KMS-11 (cell line): Measurements from ENCODE around the gene FAM131B.

Experiments used
- H2AFZ ChIP-seq: fragments of 200-600 bp; sonication (generic); 2 replicates; pipeline ENCODE4 v1.6.1; 2016; ENCODE audit warnings: antibody characterized with exemption, mixed run types, low read depth
- H3K27ac ChIP-seq: fragments of 200-600 bp; sonication (generic); 2 replicates; pipeline ENCODE4 v1.6.1; 2016; ENCODE audit warnings: mild to moderate bottlenecking, mixed run types
- H3K27me3 ChIP-seq: fragments of 200-600 bp; sonication (generic); 2 replicates; pipeline ENCODE4 v1.6.1; 2017; ENCODE audit warnings: mild to moderate bottlenecking, low read depth, mixed run types, moderate library complexity; ENCODE audit not compliant: insufficient read depth
- H3K36me3 ChIP-seq: fragments of 200-600 bp; sonication (generic); 2 replicates; pipeline ENCODE4 v1.6.1; 2017; ENCODE audit warnings: mild to moderate bottlenecking, mixed run types; ENCODE audit not compliant: insufficient read depth
- H3K4me1 ChIP-seq: fragments of 200-600 bp; sonication (generic); 2 replicates; pipeline ENCODE4 v1.6.1; 2016; ENCODE audit warnings: mild to moderate bottlenecking, low read depth, mixed run types; ENCODE audit not compliant: poor library complexity, severe bottlenecking
- H3K4me2 ChIP-seq: fragments of 200-600 bp; sonication (generic); 2 replicates; pipeline ENCODE4 v1.7.0; 2016; ENCODE audit warnings: mild to moderate bottlenecking, mixed run types
- H3K4me3 ChIP-seq: fragments of 200-600 bp; sonication (generic); IDR thresholded peaks from 2 replicates; pipeline ENCODE4 v1.6.1; 2017; ENCODE audit warnings: low read depth, low read length, mixed read lengths; ENCODE audit not compliant: insufficient read depth
- H3K79me2 ChIP-seq: fragments of 200-600 bp; sonication (generic); 2 replicates; pipeline ENCODE4 v1.6.1; 2016; ENCODE audit warnings: low read depth, mixed run types; ENCODE audit not compliant: insufficient read depth
- H3K9ac ChIP-seq: fragments of 200-600 bp; sonication (generic); 2 replicates; pipeline ENCODE4 v1.6.1; 2016; ENCODE audit warnings: mild to moderate bottlenecking, mixed run types
- H4K20me1 ChIP-seq: fragments of 200-600 bp; sonication (generic); 2 replicates; pipeline ENCODE4 v1.6.1; 2016; ENCODE audit warnings: mild to moderate bottlenecking, mixed run types; ENCODE audit not compliant: insufficient read depth
- TF ChIP-seq, protein P1 (sequence below): fragments of 200-600 bp; sonication (generic); conservative IDR thresholded peaks from 2 replicates; pipeline ENCODE4 v1.6.1; 2017; ENCODE audit warnings: low read depth, mild to moderate bottlenecking, antibody characterized with exemption, low read length, moderate library complexity, mixed read lengths

The FAM131B gene

DNA sequence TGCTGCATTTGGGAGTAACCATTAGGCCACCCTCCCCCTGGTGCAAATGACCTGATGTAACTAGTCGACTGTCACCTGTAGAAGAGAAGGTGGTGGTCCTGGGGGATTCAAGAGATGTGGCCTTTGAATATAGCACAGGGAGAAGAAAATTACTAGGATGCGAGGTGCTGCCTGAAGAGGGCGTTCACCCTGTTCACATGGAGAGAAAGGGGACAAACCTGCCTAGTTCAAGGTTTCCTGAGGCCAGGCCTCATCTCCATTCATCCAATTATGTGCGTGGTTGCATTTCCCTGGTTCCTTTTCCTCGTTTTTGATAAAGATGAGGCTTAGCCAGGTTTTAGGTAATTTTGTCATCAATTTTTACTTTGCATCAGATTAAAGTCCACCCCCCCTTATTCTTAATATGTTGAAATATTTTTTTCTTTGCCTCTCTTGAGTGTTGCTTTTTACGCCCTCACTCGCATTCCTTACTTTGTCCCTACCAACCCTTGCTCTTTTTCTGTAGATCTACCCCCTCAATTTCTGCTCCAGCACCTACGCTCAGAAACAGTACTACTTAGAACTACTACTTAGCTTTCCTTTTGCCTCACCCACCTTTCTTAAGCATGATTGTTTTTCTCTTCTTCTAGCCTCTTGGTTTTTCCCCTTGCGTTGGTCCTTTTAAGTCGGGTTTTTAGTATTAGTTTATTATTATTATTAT is 32.9 kb downstream of the FAM131B start:
- H3K36me3 ChIP-seq: no peaks in the 10 kb centered on the region
- no peak overlapping the region for H3K27ac ChIP-seq
- no peaks in the 10 kb centered on the region for H3K27me3 ChIP-seq
- H3K79me2 ChIP-seq: no peaks in the 10 kb centered on the region
- H3K4me3 ChIP-seq: no peak overlapping the region
- no peak overlapping the region for H3K9ac ChIP-seq
- H2AFZ ChIP-seq: no peak overlapping the region
- H3K4me1 ChIP-seq: no peaks in the 10 kb centered on the region
- TF ChIP-seq, protein P1, sequence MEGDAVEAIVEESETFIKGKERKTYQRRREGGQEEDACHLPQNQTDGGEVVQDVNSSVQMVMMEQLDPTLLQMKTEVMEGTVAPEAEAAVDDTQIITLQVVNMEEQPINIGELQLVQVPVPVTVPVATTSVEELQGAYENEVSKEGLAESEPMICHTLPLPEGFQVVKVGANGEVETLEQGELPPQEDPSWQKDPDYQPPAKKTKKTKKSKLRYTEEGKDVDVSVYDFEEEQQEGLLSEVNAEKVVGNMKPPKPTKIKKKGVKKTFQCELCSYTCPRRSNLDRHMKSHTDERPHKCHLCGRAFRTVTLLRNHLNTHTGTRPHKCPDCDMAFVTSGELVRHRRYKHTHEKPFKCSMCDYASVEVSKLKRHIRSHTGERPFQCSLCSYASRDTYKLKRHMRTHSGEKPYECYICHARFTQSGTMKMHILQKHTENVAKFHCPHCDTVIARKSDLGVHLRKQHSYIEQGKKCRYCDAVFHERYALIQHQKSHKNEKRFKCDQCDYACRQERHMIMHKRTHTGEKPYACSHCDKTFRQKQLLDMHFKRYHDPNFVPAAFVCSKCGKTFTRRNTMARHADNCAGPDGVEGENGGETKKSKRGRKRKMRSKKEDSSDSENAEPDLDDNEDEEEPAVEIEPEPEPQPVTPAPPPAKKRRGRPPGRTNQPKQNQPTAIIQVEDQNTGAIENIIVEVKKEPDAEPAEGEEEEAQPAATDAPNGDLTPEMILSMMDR: no peak
- H4K20me1 ChIP-seq: no peaks in the 10 kb centered on the region
- no peak overlapping the region for H3K4me2 ChIP-seq

DNA sequence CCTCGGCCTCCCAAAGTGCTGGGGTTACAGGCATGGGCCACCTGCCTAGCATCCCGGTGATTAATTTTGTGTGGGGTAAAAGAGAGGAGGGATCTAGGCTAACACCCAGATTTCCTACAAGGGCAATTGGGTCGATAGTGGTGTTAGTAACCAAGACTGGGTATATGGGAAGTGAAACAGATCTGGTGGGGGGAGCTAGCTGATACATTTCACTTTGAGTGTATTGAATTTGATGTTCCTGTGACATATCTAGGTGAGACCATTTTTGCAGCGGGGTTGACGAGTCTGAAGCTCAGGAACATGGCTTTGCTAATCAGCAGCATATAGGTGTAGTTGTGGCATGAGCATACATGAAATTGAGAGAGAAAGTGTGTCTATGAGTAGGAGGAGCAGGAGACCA is 34.6 kb downstream of the FAM131B start:
- Histone ChIP-seq H3K9ac (no peak overlapping the region), H3K27ac (no peak overlapping the region), H3K4me2 (no peak overlapping the region), H3K27me3 (no peaks in the 10 kb centered on the region), H3K79me2 (no peaks in the 10 kb centered on the region), H4K20me1 (no peaks in the 10 kb centered on the region), H3K36me3 (no peaks in the 10 kb centered on the region), H3K4me1 (no peaks in the 10 kb centered on the region), H3K4me3 (no peak overlapping the region), H2AFZ (no peak overlapping the region)
- TF ChIP-seq, protein P1: no peak

DNA sequence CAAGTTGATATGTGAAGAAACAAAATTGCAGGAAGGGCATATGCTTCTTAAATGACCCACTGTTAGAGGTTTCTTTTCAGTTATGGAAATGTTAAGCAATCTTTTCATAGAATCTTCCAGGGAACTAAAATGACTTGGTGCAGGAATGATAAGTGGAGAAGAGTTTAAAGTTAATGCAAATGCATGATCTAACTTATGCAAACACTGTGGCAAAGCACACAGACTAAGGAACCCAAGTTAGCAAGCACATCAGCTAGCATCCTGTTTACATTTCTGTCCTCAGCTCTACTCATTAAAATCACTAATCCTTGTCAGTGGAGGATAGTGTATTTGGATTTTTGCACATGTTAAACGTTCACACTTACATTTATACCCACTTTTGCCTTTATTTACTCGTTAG is 37.3 kb downstream of the FAM131B start:
- Histone ChIP-seq H3K4me1 (no peaks in the 10 kb centered on the region), H3K27me3 (no peaks in the 10 kb centered on the region), H3K4me2 (no peak overlapping the region), H4K20me1 (no peaks in the 10 kb centered on the region), H3K9ac (no peak overlapping the region), H2AFZ (no peak overlapping the region), H3K36me3 (no peaks in the 10 kb centered on the region), H3K79me2 (no peaks in the 10 kb centered on the region), H3K4me3 (no peak overlapping the region), H3K27ac (no peak overlapping the region)
- TF ChIP-seq, protein P1: no peak

DNA sequence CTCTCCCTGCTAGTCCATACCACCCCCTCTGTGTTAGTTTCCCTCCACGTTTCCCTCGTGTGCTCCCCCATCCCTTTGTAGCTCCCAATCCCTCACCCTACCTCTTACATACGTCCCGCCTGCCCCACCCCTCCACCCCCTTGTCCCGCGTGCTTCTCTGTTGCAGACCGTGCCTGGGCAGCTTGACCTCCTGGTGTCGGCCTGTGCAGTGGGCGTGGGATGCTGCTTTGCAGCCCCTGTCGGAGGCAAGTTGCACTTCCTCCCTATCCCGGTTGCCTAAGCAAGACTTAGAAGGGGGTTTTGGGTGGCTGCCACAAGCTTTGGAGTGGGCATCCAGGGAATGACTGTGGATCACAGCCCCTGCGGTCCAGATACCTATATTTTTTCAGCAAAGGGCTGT is 38.9 kb downstream of the FAM131B start:
- Histone ChIP-seq H3K9ac (no peak overlapping the region), H3K27me3 (no peaks in the 10 kb centered on the region), H3K27ac (no peak overlapping the region), H3K4me3 (no peak overlapping the region), H3K4me1 (no peaks in the 10 kb centered on the region), H3K36me3 (no peaks in the 10 kb centered on the region), H3K79me2 (no peaks in the 10 kb centered on the region), H3K4me2 (no peak overlapping the region), H2AFZ (no peak overlapping the region), H4K20me1 (no peaks in the 10 kb centered on the region)
- TF ChIP-seq, protein P1: no peak
